ENCODE data around the gene HTT.

- TF ChIP-seq CTCF (IDR thresholded peaks at IDR 0.05; ENCODE audit: low read length) (no peak), EZH2phosphoT487 (IDR thresholded peaks at IDR 0.05; ENCODE audit: low read length) (no peak), EZH2 (optimal IDR thresholded peaks at IDR 0.05; ENCODE audit: low read depth, low read length) (no peak)
These were observed 113.6 kb downstream of the HTT start for GRCh38 chr4:3188118-3188517.
